Neural cell (in vitro differentiated cells): ENCODE data around the gene MAPK14.

Experiments
- CTCF ChIP-seq: fragments of 450-650 bp; IDR thresholded peaks from 2 replicates; pipeline ENCODE4 v1.5.1; 2014; ENCODE audit warnings: antibody characterized with exemption, mild to moderate bottlenecking, moderate library complexity; ENCODE audit not compliant: poor library complexity, severe bottlenecking
- EZH2 ChIP-seq: fragments of 200-600, 300-800 bp; shearing (Covaris generic), sonication (generic); IDR thresholded peaks from 2 replicates; pipeline ENCODE4 v1.6.1; 2014; ENCODE audit warnings: antibody characterized with exemption, low read length, borderline replicate concordance, mild to moderate bottlenecking; ENCODE audit not compliant: insufficient read depth, poor library complexity, severe bottlenecking
- POLR2AphosphoS5 ChIP-seq: IDR thresholded peaks from 2 replicates; pipeline ENCODE4 v1.6.1; 2012
- REST ChIP-seq: IDR thresholded peaks from 2 replicates; pipeline ENCODE4 v1.6.1; 2012; ENCODE audit warnings: borderline replicate concordance

GRCh38 chr6:36075656-36076055 lies 48.0 kb downstream of the MAPK14 start:
- TF ChIP-seq EZH2: no peak
- no peak for TF ChIP-seq REST
- TF ChIP-seq CTCF: peak; percentile 35
- no peak for TF ChIP-seq POLR2AphosphoS5
